ENCODE results near the gene WBP2. TPM values are rescaled to one million over a fixed set of nuclear protein-coding genes. Genes with fewer than 3 reads are reported as not detected.

The WBP2 gene
- total RNA-seq, 2 donors from 2014 or later = 74.3 to 82.7 TPM

DNA sequence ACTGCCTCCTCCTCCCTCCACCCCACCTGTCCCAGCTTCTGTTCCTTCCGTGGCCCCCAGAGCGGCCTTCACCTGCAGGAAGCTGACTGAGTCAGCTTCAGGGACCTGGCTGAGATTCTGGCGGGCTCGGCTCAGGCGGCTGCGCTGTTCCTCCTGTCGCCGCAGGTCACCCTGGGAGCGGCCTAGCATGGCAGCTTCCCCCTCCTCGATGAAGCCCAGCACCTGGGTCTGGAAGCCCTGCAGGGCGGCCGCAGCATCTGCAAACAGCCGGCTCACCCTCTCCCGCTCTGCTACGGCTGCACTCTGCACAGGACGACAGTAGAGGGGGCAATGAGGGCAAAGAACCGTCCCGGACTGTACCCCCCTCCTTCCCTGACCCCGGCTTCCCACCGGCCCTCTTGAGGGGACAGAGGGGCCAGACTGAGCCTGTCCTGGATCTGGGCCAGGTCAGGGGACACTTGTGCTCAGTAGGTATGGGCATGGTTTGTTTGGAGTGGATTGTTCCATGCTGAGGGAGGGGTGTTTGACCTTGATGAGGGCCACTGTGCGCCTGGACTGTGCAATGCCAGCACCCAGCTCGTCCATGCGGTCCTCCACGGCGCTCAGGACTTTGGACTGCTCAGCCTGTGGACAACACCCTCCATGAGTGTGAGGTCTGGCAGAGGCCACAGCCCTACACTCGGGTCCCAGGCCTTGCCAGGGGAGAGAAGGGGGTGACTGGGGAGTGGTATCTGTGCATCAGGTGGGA, 21.2 kb upstream of the WBP2 start:
- Histone ChIP-seq H3K9me3 (ENCODE audit: control insufficient read depth, low read length) (no peaks in the 10 kb centered on the region), H3K4me1 (ENCODE audit: control insufficient read depth, insufficient read depth, low read length) (no peaks in the 10 kb centered on the region), H3K9ac (ENCODE audit: extremely low read depth, low read length, poor library complexity, severe bottlenecking) (no peak overlapping the region), H3K27ac (ENCODE audit: low read depth, low read length) (no peak overlapping the region), H3K36me3 (ENCODE audit: control insufficient read depth, insufficient read depth, low read length) (no peaks in the 10 kb centered on the region), H3K27me3 (ENCODE audit: control insufficient read depth, insufficient read depth, low read length, poor library complexity, severe bottlenecking) (peaks cover 39% of the 10 kb centered on the region), H3K4me3 (ENCODE audit: low read length) (no peak overlapping the region)
- Mint-ChIP-seq H3K9me3 (no peaks in the 10 kb centered on the region), H3K4me1 (peaks cover 10% of the 10 kb centered on the region), H3K36me3 (ENCODE audit: low read depth) (no peaks in the 10 kb centered on the region), H3K27ac (no peak overlapping the region), H3K4me3 (no peak overlapping the region), H3K27me3 (ENCODE audit: insufficient read depth) (peaks cover 39% of the 10 kb centered on the region)
- TF ChIP-seq, protein P1, sequence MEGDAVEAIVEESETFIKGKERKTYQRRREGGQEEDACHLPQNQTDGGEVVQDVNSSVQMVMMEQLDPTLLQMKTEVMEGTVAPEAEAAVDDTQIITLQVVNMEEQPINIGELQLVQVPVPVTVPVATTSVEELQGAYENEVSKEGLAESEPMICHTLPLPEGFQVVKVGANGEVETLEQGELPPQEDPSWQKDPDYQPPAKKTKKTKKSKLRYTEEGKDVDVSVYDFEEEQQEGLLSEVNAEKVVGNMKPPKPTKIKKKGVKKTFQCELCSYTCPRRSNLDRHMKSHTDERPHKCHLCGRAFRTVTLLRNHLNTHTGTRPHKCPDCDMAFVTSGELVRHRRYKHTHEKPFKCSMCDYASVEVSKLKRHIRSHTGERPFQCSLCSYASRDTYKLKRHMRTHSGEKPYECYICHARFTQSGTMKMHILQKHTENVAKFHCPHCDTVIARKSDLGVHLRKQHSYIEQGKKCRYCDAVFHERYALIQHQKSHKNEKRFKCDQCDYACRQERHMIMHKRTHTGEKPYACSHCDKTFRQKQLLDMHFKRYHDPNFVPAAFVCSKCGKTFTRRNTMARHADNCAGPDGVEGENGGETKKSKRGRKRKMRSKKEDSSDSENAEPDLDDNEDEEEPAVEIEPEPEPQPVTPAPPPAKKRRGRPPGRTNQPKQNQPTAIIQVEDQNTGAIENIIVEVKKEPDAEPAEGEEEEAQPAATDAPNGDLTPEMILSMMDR (conservative IDR thresholded peaks at IDR 0.05) = peak; percentile 61
- 65 to 70% methylated on average over 16 to 26 of the region's 26 CpGs for WGBS, 2 experiments (ENCODE audit: insufficient coverage in 1 of 2, insufficient read length in 1 of 2)
- DNase-seq = peak; percentile 89

DNA sequence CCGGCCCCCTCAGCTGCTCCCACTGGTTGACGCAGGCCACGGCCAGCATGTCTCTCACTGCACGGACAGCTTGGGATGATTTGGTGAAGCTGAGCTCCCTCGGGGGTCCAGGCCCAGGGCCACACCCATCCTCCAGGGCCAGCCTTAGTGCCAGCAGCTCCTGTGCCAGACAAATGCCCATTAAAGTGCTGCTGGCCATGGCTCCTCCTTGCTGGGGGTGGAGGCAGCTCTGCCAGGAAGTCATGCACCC, 20.7 kb upstream of the WBP2 start:
- DNase-seq = no peak
- no peak overlapping the region for H3K4me3 Mint-ChIP-seq
- Histone ChIP-seq H3K4me3 (ENCODE audit: low read length) (no peak overlapping the region), H3K27me3 (ENCODE audit: control insufficient read depth, insufficient read depth, low read length, poor library complexity, severe bottlenecking) (peaks cover 39% of the 10 kb centered on the region), H3K36me3 (ENCODE audit: control insufficient read depth, insufficient read depth, low read length) (no peaks in the 10 kb centered on the region), H3K9ac (ENCODE audit: extremely low read depth, low read length, poor library complexity, severe bottlenecking) (no peak overlapping the region), H3K9me3 (ENCODE audit: control insufficient read depth, low read length) (no peaks in the 10 kb centered on the region), H3K27ac (ENCODE audit: low read depth, low read length) (no peak overlapping the region), H3K4me1 (ENCODE audit: control insufficient read depth, insufficient read depth, low read length) (no peaks in the 10 kb centered on the region)
- H3K36me3 Mint-ChIP-seq (ENCODE audit: low read depth) = no peaks in the 10 kb centered on the region
- peaks cover 39% of the 10 kb centered on the region for H3K27me3 Mint-ChIP-seq (ENCODE audit: insufficient read depth)
- WGBS, 2 experiments (ENCODE audit: insufficient coverage in 1 of 2, insufficient read length in 1 of 2) = 87 to 91% methylated on average over 5 of the region's 5 CpGs
- H3K27ac Mint-ChIP-seq = no peak overlapping the region
- no peaks in the 10 kb centered on the region for H3K9me3 Mint-ChIP-seq
- peaks cover 10% of the 10 kb centered on the region for H3K4me1 Mint-ChIP-seq
- TF ChIP-seq, protein P1 (conservative IDR thresholded peaks at IDR 0.05) = no peak

DNA sequence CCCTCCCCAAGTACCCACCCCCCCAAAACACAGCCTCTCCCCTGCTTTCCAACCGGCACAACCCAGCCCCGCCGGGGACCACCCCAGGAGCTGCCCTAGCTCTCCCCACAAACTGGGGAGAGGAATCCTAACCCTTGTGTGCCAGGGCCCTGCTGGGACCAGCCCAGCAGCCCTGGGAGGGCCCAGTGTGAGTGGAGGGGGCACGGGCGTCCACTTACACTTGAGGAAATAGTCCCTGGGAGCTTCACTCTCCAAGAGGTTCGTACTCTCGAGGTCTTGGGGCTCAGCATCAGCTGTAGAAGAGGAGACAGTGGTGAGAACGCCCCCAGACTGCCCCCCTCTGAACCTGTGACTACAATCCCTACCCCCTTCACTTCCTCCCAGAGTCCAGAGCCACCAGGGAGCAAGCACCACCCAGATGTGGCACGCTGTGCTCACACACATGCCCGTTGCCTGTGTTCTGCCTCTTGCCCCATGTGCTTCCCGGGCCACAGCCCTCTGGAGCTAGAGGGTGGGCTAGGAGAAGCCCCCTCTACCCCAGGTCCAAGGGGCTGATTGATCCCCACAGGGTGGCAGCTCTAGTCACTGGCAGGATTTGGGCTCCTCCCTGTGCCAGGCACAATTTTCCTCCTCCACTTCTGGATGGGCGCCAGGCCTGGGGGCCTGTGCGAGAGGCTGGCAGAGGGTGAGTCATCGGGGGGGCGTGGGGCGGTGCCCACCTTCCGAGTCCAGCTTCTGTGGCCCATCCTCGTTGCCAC, 20.2 kb upstream of the WBP2 start:
- TF ChIP-seq, protein P1 (conservative IDR thresholded peaks at IDR 0.05) = no peak
- Mint-ChIP-seq H3K4me3 (no peak overlapping the region), H3K27me3 (ENCODE audit: insufficient read depth) (peaks cover 35% of the 10 kb centered on the region), H3K4me1 (peaks cover 15% of the 10 kb centered on the region), H3K36me3 (ENCODE audit: low read depth) (no peaks in the 10 kb centered on the region), H3K27ac (no peak overlapping the region), H3K9me3 (no peaks in the 10 kb centered on the region)
- Histone ChIP-seq H3K27me3 (ENCODE audit: control insufficient read depth, insufficient read depth, low read length, poor library complexity, severe bottlenecking) (peaks cover 39% of the 10 kb centered on the region), H3K27ac (ENCODE audit: low read depth, low read length) (no peak overlapping the region), H3K36me3 (ENCODE audit: control insufficient read depth, insufficient read depth, low read length) (no peaks in the 10 kb centered on the region), H3K4me1 (ENCODE audit: control insufficient read depth, insufficient read depth, low read length) (no peaks in the 10 kb centered on the region), H3K9me3 (ENCODE audit: control insufficient read depth, low read length) (no peaks in the 10 kb centered on the region), H3K9ac (ENCODE audit: extremely low read depth, low read length, poor library complexity, severe bottlenecking) (no peak overlapping the region), H3K4me3 (ENCODE audit: low read length) (no peak overlapping the region)
- 81 to 82% methylated on average over 13 to 17 of the region's 18 CpGs for WGBS, 2 experiments (ENCODE audit: insufficient coverage in 1 of 2, insufficient read length in 1 of 2)
- no peak for DNase-seq
